ENCODE data around the gene FAM216B.

GRCh38 chr13:42800109-42800643 lies 18.8 kb downstream of the FAM216B start:
- no peak for TF ChIP-seq EZH2phosphoT487 (IDR thresholded peaks at IDR 0.05; ENCODE audit: borderline replicate concordance)
- TF ChIP-seq, protein P1, sequence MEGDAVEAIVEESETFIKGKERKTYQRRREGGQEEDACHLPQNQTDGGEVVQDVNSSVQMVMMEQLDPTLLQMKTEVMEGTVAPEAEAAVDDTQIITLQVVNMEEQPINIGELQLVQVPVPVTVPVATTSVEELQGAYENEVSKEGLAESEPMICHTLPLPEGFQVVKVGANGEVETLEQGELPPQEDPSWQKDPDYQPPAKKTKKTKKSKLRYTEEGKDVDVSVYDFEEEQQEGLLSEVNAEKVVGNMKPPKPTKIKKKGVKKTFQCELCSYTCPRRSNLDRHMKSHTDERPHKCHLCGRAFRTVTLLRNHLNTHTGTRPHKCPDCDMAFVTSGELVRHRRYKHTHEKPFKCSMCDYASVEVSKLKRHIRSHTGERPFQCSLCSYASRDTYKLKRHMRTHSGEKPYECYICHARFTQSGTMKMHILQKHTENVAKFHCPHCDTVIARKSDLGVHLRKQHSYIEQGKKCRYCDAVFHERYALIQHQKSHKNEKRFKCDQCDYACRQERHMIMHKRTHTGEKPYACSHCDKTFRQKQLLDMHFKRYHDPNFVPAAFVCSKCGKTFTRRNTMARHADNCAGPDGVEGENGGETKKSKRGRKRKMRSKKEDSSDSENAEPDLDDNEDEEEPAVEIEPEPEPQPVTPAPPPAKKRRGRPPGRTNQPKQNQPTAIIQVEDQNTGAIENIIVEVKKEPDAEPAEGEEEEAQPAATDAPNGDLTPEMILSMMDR (conservative IDR thresholded peaks at IDR 0.05; ENCODE audit: low read length), result no peak

Data from Loucy (cell line).